Suppressor macrophage (primary cell): ENCODE measurements around the gene CRYGN.

Source experiments
- DNase-seq, 4 experiments: peaks; one replicate each; pipeline ENCODE4 v3.0.0-alpha.2; 2020 to 2022

The CRYGN gene

DNA sequence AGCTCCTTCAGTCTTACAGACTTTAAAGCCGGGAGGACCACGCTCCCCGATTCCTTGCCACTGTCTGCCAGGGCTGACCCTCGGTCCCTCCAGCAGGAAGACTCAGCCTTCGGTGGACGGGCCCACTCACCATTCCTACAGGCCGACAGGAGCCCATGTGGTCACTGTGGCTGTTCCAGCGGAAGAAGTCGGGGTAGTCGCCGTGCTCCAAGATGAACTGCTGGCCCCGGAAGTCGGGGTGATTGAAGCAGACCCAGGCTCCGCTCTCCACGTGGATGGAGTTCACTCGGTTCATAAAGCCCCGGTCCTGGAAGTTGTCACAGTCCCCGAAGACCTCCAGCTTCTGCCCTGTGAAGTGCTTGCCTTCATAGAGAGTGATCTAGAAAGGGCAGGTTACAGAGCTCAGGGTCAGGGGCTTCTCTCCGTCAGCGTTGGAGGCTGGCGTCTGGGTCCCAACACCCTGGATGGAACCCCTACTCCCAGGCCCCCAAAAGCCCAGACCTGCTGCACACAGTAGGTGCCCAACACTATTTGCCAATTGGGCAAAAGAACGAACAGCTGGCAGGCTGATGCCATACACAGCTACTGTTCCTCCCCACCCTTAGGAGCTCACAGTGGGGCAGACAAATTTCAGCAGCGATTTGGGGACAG, 1.9 kb downstream of the CRYGN start:
- no peak for DNase-seq

DNA sequence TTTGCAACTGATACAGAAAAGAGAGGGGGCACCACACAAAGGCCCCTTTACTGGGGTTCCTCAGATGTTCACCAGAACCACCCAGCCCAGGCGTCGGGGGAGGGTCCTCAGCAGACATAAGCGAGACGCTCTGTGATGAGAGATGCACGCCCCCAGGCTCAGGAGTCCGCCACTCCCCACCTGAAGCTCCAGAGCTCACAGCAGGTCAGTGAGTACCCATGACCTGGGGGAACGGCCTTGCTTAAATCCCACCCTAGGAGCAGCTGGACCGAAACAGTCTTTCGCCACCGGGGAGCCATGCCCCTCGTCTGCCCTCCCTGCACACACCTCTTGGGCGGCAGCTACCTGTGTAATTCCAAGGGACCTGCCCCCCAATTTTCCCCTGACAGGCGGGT, 2.8 kb downstream of the CRYGN start:
- DNase-seq = no peak

DNA sequence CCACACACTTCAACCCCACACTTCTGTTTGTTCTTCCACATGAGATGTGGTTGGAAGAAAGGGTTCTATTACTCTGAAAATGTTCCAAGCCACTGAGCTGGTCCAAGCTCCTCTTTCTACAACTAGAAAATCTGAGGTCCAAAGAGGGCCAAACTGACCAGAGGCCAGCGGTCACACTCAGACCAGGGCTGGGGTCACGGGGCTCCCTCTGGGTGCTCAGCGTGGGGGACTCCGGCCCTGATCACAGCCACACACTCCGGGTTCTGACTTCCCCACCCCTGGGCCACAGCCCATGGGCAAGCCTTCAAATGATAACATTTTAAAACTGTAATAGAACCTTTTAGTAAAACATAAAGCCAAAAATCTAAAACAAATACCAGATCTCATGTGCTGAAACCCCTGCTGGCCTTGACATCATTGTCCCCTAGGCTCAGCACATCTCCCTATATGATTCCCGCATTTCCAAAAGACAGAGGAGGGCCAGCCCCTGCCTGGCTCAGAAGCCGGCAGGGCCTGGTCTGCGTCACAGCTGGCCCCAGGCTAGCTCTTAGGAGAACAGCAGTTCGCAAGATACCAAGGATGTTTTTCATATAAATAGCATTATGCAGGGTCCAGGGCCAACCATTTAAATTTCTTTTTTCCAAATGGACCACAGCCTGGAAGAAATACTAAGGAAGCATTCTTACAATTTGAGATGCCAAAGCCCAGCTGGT, 3.3 kb downstream of the CRYGN start:
- no peak for DNase-seq

DNA sequence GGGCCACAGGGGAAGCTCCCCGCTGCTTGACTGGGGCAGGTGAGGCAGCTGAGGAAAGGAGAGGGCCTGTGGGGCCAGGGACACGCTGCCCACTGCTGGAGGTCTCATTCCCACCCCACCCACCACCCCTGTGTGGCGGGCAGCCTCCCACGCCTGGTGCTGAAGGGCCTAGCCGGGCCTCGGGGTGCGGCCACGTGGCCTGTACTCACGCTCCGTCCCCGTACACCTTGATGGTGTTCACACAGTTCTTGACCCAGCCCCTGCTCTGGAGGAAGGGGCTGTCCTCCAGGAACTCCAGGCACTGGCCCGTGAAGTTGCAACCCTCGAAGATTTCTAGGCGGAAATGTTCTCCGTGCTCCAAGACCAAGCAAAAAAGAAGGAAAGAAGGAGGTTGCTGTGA, 4.0 kb downstream of the CRYGN start:
- no peak for DNase-seq

DNA sequence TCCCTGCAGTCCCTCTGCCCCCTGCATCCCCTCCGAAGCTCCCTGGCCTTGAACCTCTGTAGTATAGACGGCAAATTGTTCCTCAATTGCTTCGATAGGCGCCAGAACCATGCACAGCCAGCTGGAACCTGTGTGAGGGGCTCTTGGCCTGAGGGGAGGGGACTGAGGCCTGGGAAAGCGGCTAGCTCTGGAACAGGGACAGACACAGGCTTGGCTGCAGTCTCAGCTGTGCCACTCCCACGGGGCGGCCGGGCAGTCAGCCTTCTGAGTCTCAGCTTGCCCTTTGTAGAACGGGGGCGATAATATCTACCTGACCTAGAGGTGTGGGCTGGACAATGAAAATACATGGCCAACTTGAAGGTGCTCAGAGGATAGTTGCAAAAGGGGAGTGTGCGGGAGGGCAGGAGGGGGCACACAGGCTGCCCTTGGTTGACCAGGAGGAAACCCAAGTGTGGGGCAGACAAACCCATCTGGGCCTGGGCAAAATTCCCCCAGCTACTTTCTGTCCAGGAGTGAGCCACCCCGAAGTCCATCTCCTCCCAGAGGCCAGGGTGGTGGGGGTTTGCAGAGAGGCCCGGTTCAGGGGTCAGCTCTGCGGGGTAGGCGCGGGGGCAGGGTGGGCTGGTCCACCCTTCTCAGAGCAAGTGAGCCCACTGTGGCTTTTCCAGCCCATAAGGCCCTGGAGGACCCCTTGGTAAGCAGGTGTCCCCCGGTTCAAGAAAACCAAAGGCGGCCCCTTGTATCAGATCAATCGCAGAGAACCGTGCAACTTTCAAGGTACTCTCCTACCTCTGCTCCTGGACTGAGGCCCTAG, 4.6 kb downstream of the CRYGN start:
- DNase-seq = no peak

DNA sequence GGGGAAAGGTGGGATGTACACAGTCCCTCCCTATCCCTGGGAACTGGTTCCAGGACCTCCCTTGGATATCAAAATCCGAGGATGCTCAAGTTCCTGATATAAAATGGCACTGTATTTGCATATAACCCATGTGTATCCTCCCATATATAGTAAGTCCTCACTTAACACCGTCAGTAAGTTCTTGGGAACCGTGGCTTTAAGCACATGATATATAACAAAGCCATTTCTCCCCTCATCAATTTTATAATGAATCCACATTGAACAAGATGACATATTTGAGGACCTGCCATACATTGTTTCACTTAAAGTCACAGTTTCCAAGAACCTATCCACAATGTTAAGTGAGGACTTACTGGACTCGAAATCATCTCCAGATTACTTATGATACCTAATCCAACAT, 5.4 kb downstream of the CRYGN start:
- DNase-seq = no peak

DNA sequence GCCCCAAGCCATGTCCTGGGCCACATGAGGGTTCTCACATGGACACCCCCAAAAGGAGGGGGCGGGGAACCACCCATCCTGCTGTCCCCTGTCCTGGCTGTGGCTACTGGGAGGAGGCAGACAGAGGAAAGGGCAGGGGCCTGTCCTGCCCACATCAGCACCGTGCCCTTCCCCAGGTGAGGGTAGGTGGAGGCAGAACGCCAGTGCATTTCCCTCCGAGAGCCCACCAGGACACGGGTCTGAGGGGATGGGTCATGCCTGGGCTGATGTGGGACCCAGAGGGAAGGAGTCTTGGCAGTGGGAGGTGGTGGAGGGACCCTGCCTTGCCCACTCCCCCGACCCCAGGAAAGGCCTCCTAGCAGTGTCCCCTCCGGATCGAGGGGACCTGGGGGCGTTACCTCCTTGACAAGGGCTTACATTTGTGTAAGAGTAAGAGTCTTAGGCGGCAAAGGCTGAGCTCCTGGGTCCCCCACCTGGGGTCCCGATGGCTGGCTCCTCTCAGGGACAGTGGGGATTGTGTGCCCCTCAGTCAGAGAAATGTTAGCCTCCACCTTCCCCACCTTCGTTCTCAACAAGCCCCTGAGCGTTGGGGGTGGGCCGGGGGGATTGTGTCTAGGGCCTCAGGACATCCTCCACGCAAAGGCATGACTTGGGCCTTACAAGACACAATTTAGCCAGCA, 6.1 kb downstream of the CRYGN start:
- DNase-seq = no peak

DNA sequence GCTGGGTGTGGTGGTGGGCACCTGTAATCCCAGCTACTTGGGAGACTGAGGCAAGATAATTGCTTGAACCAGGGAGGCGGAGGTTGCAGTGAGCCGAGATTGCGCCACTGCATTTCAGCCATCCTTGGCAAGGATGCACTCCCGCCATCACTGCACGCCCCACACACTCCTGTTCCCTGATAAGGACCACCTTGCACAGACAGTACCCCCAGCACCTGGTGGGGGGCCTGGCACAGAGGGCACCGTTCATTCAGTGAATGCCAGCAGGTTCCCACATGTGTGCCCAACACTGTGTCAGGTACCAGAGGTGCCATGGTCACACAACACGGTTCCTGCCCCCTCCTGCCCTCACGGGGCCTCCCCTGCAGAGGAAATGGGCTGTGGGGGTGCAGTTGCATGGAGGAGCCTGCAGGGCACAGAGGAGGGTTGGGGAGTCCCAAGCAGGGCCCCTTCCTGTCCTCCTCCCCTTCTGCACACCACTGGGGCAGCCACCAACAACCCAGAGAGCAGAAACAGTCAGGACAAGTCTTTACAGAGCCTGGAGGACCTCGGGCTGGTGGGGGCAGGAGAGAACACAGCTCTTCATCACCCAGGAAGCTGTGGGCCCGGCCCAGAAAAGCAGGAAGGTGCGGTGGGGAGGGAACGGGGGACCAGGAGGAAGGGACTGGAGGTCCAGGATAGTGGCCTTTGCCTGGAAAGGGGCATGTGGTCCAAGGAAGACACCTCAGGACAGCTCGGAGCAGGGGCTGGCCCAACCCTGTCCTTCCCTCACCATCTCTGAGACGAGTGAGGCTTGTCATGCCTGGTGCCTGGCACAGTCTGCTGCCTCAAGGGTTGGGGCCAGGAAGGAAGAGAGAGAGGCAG, 7.1 kb downstream of the CRYGN start:
- DNase-seq = peak in 1 of 4 experiments; percentile 26

DNA sequence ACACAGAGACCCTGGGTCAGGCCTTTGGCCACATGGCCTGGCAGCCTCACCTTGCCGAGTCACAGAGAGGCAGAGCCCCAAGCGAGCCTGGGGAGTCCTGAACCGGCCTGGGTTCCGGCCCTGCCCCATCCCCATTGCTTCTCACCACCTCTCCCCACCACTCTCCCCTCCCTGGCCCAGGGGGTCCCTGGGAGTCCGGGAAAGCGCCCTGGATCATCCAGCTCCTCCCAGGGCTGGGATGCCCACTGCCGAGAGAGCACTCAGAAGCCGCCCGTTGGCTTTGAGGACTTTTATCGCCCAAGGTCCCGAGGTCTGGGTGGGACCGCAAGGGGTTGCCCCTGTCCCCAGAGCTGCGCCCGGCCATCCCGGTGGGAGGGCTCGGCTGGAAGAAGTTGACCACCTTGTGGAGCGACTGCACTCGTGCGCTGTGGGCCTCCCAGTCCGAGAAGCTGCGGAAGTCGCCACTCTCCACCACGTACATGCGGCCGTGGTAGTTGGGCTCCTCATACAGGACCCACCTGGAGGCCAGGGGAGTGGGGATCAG, 8.1 kb downstream of the CRYGN start:
- DNase-seq = no peak

DNA sequence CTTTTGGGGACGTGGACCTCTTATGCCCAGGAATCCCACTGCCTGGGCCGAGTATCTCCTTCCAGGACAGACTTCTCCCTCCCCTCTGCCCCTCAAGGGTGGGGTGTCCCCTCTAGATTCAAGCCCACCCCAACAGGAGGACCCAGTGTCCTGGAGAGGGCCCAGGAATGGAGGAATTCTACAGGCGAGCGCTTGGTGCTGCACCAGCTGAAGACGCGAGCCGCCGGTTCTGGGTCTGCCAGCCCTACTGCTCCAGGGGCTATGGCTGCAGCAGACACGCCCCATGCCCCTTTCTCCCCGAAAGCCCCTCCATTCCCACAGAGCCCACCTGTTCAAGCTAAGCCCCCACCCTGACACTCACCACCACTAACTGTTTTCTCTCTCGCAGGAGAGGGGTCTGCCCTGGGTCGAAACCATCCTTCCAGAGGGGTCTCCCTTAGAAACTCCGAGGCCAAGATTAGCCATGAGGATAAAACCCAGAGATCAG, 8.6 kb downstream of the CRYGN start:
- DNase-seq = no peak

DNA sequence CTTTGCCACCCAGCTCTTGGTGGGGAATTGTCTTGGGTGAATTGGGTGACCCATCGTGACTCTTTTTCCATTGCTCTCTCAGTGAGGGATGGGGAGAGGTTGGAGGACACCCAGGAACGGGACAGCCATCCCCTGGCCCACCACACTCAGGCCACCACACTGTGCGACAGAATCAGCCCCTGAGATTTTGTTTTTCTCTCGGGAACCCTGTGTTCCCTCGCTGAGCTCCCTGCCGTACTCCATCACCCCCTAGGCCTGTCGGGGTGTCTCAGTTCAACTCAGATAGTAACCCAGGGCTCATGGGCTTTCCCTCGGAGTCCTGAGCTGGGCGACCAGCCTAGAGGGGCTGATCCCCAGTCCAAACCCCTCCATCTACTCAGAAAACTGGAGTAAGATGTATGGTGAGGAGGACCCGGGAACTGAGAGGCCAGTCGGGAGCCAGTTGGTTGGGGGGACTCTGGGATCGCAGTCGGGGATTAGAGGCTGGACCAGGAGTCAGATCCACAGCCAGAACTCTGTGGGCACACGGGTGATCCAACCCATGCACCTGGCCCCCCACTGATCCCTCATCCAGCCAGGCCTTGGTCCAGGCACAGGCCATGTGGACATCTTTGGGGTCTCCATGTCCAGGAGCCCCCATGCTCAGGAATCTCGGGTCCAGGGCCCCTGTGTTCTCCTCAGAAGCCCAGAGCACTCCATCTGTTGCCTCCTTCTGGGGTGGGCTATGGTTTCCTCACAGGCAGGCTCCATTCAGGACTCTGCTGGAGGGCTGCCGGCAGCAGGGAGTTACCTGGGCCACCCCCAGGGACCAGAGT, 9.3 kb downstream of the CRYGN start:
- no peak for DNase-seq

DNA sequence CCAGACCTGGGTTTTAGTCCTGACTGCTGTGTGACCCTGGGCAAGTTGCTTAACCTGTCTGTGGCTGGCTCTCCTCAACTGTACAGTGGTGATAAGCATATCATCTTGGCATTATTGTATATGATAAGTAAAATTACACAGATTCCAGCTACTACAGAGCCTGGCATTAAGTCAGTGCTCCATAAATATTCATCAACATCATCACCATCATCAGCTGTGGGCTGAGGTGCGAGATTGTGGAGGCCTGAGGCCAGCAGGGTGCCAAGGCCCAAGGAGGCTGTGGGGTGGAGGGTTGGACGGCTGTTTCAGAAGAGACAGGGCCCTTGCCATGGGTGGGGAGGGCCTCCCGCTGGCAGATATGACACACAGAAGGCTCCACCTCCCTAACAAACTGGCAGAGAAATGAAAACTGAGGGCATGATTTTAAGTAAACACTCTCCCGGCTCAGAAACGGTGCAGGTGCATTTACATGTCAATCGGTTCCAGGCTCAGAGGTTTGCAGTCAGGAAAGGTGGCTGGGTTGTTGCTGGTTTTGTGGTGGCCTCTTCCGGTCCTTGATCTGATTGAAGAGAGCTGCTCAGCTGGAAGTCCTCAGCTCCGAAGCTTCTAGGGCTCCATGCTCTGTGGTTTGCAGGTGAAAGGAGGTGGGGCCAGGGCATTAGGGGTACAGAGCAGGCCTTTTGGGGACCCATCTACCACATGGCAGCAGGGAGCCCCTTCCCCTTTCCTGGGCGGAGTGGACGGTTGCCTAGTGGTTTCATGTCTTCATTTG, 10.2 kb downstream of the CRYGN start:
- no peak for DNase-seq

DNA sequence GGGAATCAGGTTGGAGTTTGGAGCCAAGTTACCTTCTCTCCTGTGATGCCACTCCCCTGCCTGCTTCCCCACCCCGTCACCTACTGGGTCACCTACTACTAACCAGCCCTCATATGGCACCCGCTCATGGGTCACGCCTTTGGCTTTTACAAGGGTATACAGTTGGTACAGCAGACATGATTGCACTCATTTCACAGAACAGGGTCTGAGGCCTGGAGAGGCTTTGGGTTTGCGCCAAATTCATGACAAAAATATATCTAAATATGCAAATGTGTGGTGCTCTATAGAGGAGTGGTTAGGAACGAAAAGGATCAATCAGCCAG, 10.7 kb downstream of the CRYGN start:
- no peak for DNase-seq

DNA sequence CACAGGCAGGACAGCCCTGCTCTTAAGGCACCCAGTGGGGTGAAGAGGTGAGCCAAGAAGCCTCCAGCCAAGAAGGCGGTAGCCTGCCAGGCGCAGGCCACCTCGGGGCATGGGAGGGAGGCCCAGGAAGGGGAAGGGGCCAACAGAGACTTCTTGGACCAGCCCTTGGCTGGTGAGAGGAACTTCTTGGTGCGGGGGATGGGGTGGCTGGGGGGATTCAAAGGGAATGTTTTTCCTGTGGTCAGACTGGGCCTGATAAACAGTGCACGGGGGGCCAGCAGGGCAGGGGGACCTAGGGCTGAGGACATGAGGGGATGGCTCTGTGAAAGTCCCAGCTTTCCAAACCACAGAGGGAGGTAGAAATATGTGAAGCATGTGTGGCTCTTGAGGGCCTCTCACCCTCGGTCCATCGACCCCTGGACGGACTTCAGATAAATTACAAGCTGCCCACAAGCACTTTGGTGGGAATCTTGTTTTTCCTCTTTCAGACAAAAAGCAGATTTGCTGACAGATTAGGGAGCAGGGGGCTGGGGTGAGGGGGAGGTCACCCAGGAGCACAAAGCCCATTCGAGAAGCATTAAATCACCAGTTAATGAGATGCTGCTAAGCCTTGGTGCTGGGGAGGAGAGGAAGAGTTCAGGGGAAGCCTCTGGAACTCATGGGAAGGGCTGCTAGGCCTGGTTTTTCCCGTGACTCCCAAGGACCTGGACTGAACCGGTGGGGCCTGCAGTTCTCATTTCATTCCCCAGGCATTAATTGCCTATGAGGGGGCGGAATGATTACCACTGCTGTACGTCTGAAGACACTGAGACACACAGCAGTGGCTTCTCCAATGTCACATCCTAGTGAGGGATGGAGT, 11.3 kb downstream of the CRYGN start:
- no peak for DNase-seq

DNA sequence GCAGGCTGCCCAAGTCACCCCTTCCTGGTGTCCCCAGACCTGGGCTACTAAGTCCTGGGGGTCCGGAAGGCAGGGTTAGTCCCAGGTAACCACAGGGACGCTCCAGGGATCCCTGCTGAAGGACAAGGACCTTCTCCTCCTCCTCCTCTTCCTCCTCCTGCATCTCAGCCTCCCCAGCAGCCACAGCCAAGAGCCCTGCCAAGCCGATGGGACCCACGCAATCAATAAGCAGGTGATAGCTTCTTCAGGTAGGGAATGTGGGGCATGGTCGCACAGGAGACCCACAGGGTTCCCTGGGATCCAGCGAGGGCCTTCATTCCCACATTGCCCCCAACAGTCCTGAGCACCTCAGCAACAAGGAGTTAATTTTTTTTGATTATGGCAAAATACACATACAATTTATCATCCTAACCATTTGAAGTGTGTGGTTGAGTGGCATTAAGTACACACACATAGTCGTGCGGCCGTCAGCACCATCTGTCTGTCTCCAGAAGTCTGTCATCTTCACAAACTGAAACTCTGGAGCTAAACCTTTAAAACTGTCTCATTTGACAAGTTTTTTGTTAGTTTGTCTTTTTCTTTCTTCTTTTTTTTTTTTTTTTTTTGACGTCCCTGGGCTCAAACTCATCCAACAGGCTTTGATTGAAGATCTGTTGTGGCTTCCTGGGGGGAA, 12.1 kb downstream of the CRYGN start:
- no peak for DNase-seq

DNA sequence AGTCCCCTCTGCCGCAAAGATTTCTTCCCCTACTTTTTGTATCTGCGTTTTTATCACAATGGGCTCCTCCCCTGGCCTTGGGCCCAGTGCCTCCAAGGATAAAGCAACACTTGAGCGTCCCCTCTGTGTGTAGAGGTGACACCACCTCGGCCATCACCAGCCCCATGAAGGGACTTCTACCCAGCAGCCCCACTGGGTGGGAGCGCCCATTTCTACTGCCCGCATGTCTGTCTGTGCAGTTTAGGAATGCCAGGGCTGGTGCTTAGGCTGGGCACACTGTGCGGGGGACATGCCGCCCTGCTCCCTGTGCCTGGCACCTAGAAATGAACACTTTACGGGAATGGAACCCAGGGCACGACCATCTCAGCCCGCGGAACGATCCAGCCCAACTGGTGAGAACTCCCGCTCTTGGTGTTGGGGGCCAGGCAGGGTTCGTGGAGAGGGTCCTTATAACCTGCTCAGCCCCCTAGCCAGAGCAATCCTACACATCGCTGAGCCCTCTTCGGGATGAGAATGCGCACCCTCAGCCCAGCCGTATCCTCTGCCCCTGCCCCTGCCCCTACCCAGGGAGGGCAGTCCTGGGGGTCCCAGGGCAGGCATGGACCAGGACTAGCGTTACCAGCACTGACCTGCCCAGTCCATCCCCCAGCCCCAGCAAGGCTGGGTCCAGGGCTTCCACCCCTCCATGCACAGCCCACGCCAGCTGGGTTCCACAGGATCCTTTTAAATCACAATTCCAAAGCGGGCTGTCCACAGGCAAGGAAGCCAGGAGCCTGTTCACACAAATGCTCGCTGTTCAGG, 12.8 kb downstream of the CRYGN start:
- no peak for DNase-seq

DNA sequence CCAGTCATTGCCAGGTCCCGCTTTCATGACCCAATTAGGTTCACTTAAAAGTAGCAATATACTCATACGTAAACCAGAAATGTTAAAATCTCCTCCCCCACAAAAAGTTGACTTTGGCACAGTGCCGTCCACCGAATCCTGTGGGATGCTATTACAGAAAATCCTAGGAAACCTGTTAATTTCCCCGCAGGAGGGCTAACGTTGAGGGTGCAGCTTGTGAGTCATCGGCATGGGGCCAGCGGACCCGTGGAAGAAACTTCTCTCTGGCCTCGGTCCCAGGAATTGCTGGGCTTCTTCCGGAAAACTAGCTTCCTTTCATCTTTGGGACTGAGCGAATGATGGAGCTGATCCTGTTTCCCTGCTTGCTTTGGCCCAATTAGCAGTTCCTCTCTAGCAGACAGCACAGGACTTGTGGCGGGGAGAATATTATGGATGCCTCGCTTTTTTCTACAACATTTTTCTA, 13.5 kb downstream of the CRYGN start:
- no peak for DNase-seq
